GM18508 (cell line): Measurements from ENCODE around the gene HEATR1.

Experiments
- ATAC-seq: cut with Tn5 transposase; IDR thresholded peaks from one replicate; pipeline ENCODE4 v1.9.1; 2021; ENCODE audit warnings: moderate number of reproducible peaks; ENCODE audit not compliant: insufficient read depth, unreplicated experiment

HEATR1 gene

GRCh38 chr1:236543065-236543669 lies 61.1 kb downstream of the HEATR1 start:
- ATAC-seq = no peak

DNA sequence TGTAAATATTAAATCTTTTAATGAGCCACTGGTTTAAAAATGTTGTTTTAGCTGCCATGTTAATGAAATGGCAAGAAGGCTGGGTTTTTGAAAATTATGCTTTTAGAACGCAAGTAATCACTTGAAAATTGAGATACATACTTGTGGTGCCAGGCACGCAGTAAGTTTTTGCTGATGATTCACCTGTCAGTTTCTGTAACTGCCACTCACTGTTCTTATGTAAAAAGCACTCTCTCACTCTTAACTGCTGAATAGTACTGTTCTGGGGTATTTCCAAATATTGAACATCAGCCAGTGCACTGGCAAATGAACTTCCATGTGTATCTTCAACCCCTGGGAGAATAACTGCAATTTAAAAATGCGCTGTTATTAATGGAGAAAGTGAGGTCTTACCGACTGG lies 62.6 kb downstream of the HEATR1 start:
- ATAC-seq = no peak

DNA sequence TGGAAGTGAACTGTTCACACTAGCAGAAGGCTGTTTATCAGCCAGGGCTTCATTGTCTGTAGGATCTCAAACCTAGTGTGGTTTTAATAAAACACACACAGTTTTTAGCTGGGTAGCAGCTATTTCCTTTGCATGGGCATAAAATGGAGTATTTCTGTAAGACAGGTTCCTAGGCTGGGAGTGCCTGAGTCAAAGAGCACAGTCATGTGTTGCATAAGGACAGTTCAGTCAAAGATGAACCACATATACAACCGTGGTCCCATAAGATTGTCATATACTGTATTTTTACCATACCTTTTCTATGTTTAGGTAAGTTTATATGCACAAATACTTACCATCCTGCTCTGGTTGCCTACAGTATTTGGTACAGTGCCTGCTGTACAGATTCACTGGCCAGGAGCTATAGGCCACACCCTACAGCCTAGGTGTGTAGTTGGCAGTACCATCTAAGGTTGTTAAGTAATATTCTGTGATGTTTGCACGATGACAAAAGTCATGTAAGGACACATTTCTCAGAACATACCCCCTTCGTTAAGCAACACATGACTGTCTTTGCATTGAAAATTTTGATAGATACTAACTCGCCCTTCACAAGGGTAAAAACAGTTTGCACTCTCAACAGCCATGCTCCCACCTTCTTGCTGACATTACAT lies 63.4 kb downstream of the HEATR1 start:
- no peak for ATAC-seq

GRCh38 chr1:236536540-236536939 lies 67.8 kb downstream of the HEATR1 start:
- no peak for ATAC-seq

- no peak for ATAC-seq
These were observed 68.6 kb downstream of the HEATR1 start for GRCh38 chr1:236535662-236536161.

- no peak for ATAC-seq
These were observed 69.1 kb downstream of the HEATR1 start for GRCh38 chr1:236535190-236535589.

- ATAC-seq = no peak
These were observed 70.1 kb downstream of the HEATR1 start for GRCh38 chr1:236534151-236534651.

DNA sequence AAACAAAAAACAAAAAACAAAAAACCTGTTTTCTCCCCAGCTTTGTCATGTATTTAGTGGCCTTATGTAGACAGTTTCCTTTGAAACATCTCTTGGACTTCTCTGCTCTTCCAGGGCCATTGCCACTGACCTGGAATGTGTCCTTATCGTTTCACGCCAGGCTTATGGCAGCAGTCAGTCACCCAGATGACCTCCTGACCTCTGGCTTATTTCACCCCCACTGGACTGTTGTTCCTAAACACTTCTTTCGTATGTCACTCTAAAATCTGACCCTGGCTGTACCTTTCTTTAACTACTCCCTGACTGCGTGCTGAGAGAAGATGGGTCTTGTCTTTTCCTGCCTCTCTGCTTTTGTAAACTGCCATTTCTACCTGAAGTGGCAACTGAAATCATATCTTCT lies 71.5 kb downstream of the HEATR1 start:
- no peak for ATAC-seq

GRCh38 chr1:236530959-236531358 lies 73.4 kb downstream of the HEATR1 start:
- ATAC-seq = no peak

- no peak for ATAC-seq
These were observed 74.0 kb downstream of the HEATR1 start for GRCh38 chr1:236530286-236530685.

DNA sequence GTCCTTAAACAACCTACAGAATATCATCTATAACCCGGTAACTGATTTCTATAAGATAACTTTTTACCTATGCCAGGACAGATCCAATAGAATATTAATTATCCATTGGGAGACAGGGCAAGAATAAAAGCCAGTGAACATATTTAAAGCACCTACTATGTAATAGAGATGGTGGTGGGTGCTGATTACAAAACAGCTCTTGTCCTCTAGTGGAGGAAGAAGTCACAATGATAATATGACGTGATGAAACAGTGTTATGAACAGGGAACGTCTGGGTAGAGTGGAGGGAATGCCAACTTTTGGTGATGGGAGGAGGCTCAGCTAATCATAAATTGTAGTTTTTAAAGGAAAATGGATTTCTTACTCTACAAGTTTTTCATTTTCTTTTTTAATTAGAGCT lies 78.2 kb downstream of the HEATR1 start:
- ATAC-seq = no peak

DNA sequence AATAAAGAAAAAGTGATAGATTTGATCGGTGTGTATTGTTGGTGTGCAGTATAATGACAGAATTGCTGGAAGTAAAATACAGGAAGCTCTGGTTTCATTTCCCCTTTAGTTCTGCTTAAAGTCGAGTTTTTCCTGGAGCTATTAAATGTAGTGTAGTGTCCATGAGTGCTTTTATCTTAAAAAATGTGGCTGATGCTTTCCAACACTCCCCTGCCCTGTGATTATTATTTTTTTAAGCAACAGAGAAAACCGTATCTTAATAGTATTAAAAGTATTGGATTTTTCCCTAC lies 79.5 kb downstream of the HEATR1 start:
- no peak for ATAC-seq

- peak; percentile 90 for ATAC-seq
These were observed 80.0 kb downstream of the HEATR1 start for GRCh38 chr1:236524142-236524894.

DNA sequence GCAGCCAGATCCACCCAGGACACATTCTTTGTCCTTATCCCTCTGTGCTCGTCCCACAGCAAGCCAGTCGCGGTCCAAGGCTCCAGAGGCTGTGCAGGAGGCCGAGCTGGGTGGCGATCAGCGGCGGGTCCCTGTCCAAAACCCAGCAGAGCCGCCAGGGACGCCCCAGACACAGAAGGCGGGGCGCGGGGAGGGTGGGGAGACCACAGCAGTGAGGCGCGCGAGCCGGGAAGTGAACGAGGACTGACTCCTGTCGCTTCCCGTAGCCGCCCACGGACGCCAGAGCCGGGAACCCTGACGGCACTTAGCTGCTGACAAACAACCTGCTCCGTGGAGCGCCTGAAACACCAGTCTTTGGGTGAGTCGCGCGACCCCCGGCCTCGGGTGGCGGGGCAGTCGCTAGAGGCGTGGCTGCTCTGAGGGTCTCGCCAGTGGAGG lies 80.6 kb downstream of the HEATR1 start, which contains the start of gene LGALS8:
LGALS8 (plus strand) TSS at position 279 of the 438 bp plus-strand sequence. CDS start 2,089 bp downstream, outside the sequence.
- ATAC-seq = peak; percentile 31

DNA sequence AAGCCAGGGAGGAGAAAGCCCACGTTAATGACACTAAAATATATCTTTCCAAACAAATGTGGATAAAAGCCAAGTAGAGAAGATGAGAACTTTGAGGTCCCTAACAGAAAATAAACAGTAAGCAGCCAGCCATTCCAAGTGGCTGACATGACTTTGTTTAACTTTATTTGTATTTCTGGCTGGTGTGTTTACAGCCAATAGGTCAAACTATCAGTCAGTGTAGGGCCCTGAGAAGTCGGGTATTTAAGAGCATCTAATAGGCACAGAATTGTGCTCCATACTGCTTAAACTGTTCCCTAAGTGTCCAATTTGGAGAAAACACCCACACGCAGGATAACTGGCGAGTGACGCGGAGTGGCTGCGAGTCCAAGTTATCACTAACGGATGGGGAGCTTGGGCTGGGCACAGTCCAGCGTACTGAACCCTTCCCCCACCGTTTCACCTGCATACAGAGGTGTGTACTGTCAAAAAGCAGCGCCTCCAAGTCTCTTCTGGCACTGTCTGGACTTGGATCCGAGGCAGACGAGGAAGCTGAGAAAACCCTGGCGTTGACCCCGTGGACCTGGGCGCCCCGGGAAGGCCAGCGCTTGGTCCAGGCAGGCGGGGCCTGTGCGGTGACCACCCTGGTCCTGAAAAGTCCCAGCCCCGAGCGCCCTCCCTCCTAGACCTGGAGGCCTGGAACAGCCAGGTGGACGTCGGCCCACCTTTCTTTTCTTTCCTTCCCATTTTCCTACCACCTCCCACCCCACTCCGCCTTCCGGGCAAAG lies 81.2 kb downstream of the HEATR1 start:
- ATAC-seq = no peak

DNA sequence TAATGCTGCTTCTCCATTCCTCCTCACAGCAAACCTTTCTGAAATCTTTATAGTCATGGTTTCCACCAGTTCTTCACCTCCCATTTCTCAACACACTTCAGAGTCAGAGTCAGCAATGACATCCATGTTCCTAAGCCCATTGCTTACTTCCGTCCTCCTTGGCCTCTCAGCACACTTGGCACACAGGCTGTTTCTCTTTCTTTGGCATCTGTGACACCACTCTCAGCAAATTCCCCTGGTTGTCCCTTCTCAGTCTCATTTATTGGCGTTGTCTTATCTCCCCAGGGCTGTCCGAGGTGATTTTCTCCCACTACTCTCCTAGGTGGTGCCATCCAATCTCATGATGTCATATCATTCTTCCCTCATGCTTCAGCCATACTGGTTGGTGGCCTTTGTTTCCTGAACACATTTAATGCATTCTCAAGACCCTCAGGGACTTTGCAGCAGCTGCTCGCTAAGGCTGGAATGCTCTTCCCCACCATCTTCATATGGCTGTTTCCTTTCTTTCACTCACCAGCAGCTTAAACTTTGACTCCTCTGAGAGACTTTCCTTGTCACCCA lies 83.8 kb downstream of the HEATR1 start:
- ATAC-seq = no peak

- ATAC-seq = no peak
These were observed 86.0 kb downstream of the HEATR1 start for GRCh38 chr1:236518322-236518721.

DNA sequence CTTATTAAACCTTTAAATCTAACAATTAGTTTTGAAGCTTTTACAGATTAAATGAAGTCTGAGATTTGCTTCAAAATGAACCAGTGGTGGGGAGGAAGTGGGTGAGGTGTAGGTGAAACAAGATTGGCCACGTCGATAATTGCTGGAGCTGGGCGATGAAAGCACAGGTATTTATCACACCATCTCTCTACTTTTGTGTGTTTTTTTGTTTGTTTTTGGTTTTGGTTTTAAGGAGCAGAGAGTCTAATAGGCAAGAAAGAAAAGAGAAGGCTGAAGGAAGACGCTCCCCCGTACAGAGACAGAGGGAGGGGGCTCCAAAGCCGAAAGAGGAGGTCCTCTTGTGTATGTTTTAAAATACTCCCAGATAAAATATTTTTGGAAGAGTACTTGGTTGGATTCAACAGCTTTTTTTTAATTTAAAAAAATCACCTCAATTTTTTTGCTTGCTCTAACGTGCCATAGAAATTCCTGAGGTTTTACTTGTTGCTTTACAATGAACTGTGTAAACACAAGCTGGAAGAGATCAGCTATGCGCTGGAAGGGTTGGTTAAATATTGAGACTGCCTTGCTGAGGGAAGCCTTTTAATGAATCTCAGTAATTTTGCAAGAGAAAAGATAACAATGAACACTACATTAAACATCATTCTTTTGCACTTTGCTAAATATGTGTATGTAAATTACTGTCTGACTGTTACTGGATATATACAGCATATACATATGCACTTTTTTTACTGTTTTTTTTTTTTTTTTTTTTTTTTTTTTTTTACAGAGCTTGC lies 87.2 kb downstream of the HEATR1 start:
- no peak for ATAC-seq

DNA sequence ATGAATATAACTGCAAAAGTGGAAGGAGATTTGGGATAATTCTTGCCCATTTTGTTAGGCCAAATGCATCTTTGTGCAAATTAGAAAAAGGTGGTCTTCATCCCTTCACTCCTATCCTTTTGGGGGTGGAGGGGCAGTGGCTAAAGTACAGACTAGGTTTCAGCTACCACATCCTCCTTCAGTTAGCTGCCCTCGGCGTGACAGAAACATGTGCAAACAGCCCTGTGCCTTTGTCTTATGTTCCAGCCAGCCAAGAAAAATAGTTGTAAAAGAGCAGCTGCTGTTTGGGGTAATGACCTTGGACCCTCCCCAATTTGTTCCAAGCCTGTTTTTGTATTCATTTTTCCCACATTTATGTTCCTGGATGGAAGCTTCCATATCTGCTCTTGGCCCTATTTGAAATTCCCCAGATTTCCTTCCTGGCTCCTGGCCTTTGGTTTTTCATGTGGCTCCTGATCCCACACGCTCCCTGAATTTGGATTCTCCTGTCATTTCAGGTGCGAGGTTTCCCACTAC lies 88.8 kb downstream of the HEATR1 start:
- no peak for ATAC-seq
